ENCODE data around the gene HSP90AB1. TPM values are rescaled to one million over a fixed set of nuclear protein-coding genes. Genes with fewer than 3 reads are reported as not detected.

Gene HSP90AB1
- total and polyA plus RNA-seq, 2 experiments from 2014 or later = 440 to 891 TPM

- Histone ChIP-seq H3K4me2 (no peak overlapping the region), H3K36me3 (replicated peaks; ENCODE audit: insufficient read depth, low read depth) (no peaks in the 10 kb centered on the region), H3K27me3 (peaks cover 61% of the 10 kb centered on the region), H3K9me3 (ENCODE audit: low read depth) (no peaks in the 10 kb centered on the region), H2AFZ (no peak overlapping the region), H3K4me3 (no peak overlapping the region), H3K9me2 (replicated peaks; ENCODE audit: insufficient read depth) (no peaks in the 10 kb centered on the region), H4K20me1 (ENCODE audit: insufficient read depth, poor library complexity, severe bottlenecking) (no peaks in the 10 kb centered on the region), H3K79me2 (no peaks in the 10 kb centered on the region), H3K4me1 (ENCODE audit: insufficient read depth) (no peaks in the 10 kb centered on the region), H3K27ac (no peak overlapping the region)
- no peak for DNase-seq (ENCODE audit: low spot score)
- TF ChIP-seq CTCF (IDR thresholded peaks at IDR 0.05; ENCODE audit: poor library complexity) (no peak), EZH2phosphoT487 (IDR thresholded peaks at IDR 0.05; ENCODE audit: low read depth, severe bottlenecking, unreplicated experiment) (no peak), EZH2 (IDR thresholded peaks at IDR 0.05; ENCODE audit: borderline replicate concordance) (no peak)
- 51% methylated on average over 2 of the region's 2 CpGs for WGBS (ENCODE audit: low lambda C conversion rate, missing lambda C conversion rate)
Observed at GRCh38 chr6:44284121-44284520, 37.2 kb downstream of the HSP90AB1 start.

- no peak overlapping the region for H3K27ac ChIP-seq
- H3K36me3 ChIP-seq (replicated peaks; ENCODE audit: insufficient read depth, low read depth) = no peaks in the 10 kb centered on the region
- H3K9me2 ChIP-seq (replicated peaks; ENCODE audit: insufficient read depth) = no peaks in the 10 kb centered on the region
- DNase-seq (ENCODE audit: low spot score) = no peak
- no peak overlapping the region for H2AFZ ChIP-seq
- H3K79me2 ChIP-seq = no peaks in the 10 kb centered on the region
- TF ChIP-seq EZH2phosphoT487 (IDR thresholded peaks at IDR 0.05; ENCODE audit: low read depth, severe bottlenecking, unreplicated experiment) (no peak), EZH2 (IDR thresholded peaks at IDR 0.05; ENCODE audit: borderline replicate concordance) (no peak), CTCF (IDR thresholded peaks at IDR 0.05; ENCODE audit: poor library complexity) (no peak)
- H3K4me2 ChIP-seq = no peak overlapping the region
- peaks cover 67% of the 10 kb centered on the region for H3K27me3 ChIP-seq
- no peaks in the 10 kb centered on the region for H3K9me3 ChIP-seq (ENCODE audit: low read depth)
- no peaks in the 10 kb centered on the region for H4K20me1 ChIP-seq (ENCODE audit: insufficient read depth, poor library complexity, severe bottlenecking)
- 63% methylated on average over 4 of the region's 4 CpGs for WGBS (ENCODE audit: low lambda C conversion rate, missing lambda C conversion rate)
- H3K4me3 ChIP-seq = no peak overlapping the region
- no peaks in the 10 kb centered on the region for H3K4me1 ChIP-seq (ENCODE audit: insufficient read depth)
Observed at GRCh38 chr6:44284867-44285266, 38.0 kb downstream of the HSP90AB1 start.

- H3K9me2 ChIP-seq (replicated peaks; ENCODE audit: insufficient read depth) = no peaks in the 10 kb centered on the region
- H3K4me1 ChIP-seq (ENCODE audit: insufficient read depth) = no peaks in the 10 kb centered on the region
- no peak overlapping the region for H2AFZ ChIP-seq
- H3K4me2 ChIP-seq = no peak overlapping the region
- peaks cover 70% of the 10 kb centered on the region for H3K27me3 ChIP-seq
- H3K27ac ChIP-seq = no peak overlapping the region
- no peaks in the 10 kb centered on the region for H3K79me2 ChIP-seq
- TF ChIP-seq EZH2 (IDR thresholded peaks at IDR 0.05; ENCODE audit: borderline replicate concordance) (no peak), EZH2phosphoT487 (IDR thresholded peaks at IDR 0.05; ENCODE audit: low read depth, severe bottlenecking, unreplicated experiment) (no peak), CTCF (IDR thresholded peaks at IDR 0.05; ENCODE audit: poor library complexity) (no peak)
- WGBS (ENCODE audit: low lambda C conversion rate, missing lambda C conversion rate) = 84% methylated on average over 24 of the region's 25 CpGs
- DNase-seq (ENCODE audit: low spot score) = no peak
- no peaks in the 10 kb centered on the region for H4K20me1 ChIP-seq (ENCODE audit: insufficient read depth, poor library complexity, severe bottlenecking)
- no peak overlapping the region for H3K4me3 ChIP-seq
- H3K9me3 ChIP-seq (ENCODE audit: low read depth) = no peaks in the 10 kb centered on the region
- no peaks in the 10 kb centered on the region for H3K36me3 ChIP-seq (replicated peaks; ENCODE audit: insufficient read depth, low read depth)
Observed at GRCh38 chr6:44285552-44286284, 38.8 kb downstream of the HSP90AB1 start.

Measured in hepatocyte (in vitro differentiated cells).